ENCODE measurements around the gene DCUN1D3. TPM values are rescaled to one million over a fixed set of nuclear protein-coding genes. Genes with fewer than 3 reads are reported as not detected.
A peak's percentile ranks its signal among the peaks of the same experiment; 100 is the strongest.
"Not testable (repeated sequence)": the region's sequence is repeated elsewhere in the genome, so short reads cannot be mapped to it uniquely, and the experiment has no call there.

Gene DCUN1D3
- total and polyA plus RNA-seq, 12 donors, result 7.2 to 47.2 (median 24.5) TPM

GRCh38 chr16:20946015-20946629 is 46.0 kb upstream of the DCUN1D3 start:
- Histone ChIP-seq H3K27ac (no peak overlapping the region), H3K9me3 (replicated peaks in 1 of 3) (no peaks in the 10 kb centered on the region), H3K27me3 (no peaks in the 10 kb centered on the region), H3K4me1 (replicated peaks in 1 of 2) (no peaks in the 10 kb centered on the region), H3K4me3 (no peak overlapping the region), H3K36me3 (replicated peaks in 1 of 2) (no peaks in the 10 kb centered on the region)
- intact Hi-C loops (cut with DNase I), result loop anchor here (5.0 to 10.0 kb wide), 2 partner anchors 91 to 99 kb away; no protein-coding TSS in a partner anchor
- TF ChIP-seq POLR2A (IDR thresholded peaks at IDR 0.05), result no peak
- no peak for TF ChIP-seq CTCF (IDR thresholded peaks at IDR 0.05)
- WGBS, 4 donors, result 80 to 87% (median 82%) methylated on average over 8 of the region's 8 CpGs
- no peak for DNase-seq

- H3K9me3 ChIP-seq (replicated peaks in 1 of 3); H3K4me1 ChIP-seq (replicated peaks in 1 of 2); H3K27ac ChIP-seq; H3K36me3 ChIP-seq (replicated peaks in 1 of 2); H3K4me3 ChIP-seq; DNase-seq; H3K27me3 ChIP-seq: not testable (repeated sequence)
- WGBS, 4 donors, result 89 to 95% (median 93%) methylated on average over 11 of the region's 11 CpGs
- intact Hi-C loops (cut with DNase I), result loop anchor here (5.0 to 10.0 kb wide), 2 partner anchors 91 to 98 kb away; no protein-coding TSS in a partner anchor
Measured at GRCh38 chr16:20945575-20945875, 45.4 kb upstream of the DCUN1D3 start.

GRCh38 chr16:20944861-20945574 is 44.9 kb upstream of the DCUN1D3 start:
- Histone ChIP-seq H3K36me3 (replicated peaks in 1 of 2) (no peaks in the 10 kb centered on the region), H3K9me3 (replicated peaks in 1 of 3) (no peaks in the 10 kb centered on the region), H3K4me1 (replicated peaks in 1 of 2) (no peaks in the 10 kb centered on the region), H3K27me3 (no peaks in the 10 kb centered on the region), H3K4me3 (no peak overlapping the region), H3K27ac (no peak overlapping the region)
- peak in 4 of 7 donors; percentile 10 to 52 (median 18) for DNase-seq
- intact Hi-C loops (cut with DNase I), result loop anchor here (5.0 to 10.0 kb wide), 2 partner anchors 90 to 98 kb away; no protein-coding TSS in a partner anchor
- whole genome bisulfite sequencing, 4 donors, result 73 to 83% (median 76%) methylated on average over 5 of the region's 5 CpGs
- TF ChIP-seq CTCF (IDR thresholded peaks at IDR 0.05) (peak in 3 of 6 experiments; percentile 11 to 23 (median 17)), POLR2A (IDR thresholded peaks at IDR 0.05) (no peak)

- 64 to 95% (median 85%) methylated on average over 4 of the region's 4 CpGs for WGBS, 4 donors
- Histone ChIP-seq H3K4me3 (no peak overlapping the region), H3K4me1 (replicated peaks in 1 of 2) (no peaks in the 10 kb centered on the region), H3K36me3 (replicated peaks in 1 of 2) (no peaks in the 10 kb centered on the region), H3K9me3 (replicated peaks in 1 of 3) (no peaks in the 10 kb centered on the region), H3K27ac (no peak overlapping the region), H3K27me3 (no peaks in the 10 kb centered on the region)
- DNase-seq, result no peak
- TF ChIP-seq POLR2A (IDR thresholded peaks at IDR 0.05) (no peak), CTCF (IDR thresholded peaks at IDR 0.05) (no peak)
- intact Hi-C loops (cut with DNase I), result loop anchor here in 1 of 2 donors (10.0 kb wide), 1 partner anchor 87 kb away; no protein-coding TSS in a partner anchor
Measured at GRCh38 chr16:20942256-20942655, 42.1 kb upstream of the DCUN1D3 start.
